ENCODE data around the gene FRMD6.

Gene FRMD6

GRCh38 chr14:51674294-51675002, 22.7 kb downstream of the FRMD6 start:
- no peak for DNase-seq

DNA sequence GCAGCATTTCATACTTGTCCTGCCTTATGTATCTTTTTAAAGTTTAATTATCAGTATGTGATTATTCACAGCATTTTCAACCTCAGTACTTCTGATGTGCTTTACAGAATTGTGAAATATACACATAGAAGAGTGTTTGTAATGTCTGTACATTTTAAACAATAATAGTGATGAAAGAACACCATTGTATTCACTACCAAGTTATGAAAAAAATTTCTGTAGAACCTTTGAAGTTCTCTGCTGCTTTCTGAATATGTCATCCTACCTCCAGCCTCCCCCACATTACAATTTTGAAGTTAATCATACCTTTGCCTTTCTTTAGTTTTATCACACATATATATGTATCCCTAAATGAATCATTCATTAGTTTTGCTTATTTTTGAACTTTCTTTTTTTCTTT, 24.8 kb downstream of the FRMD6 start:
- DNase-seq = no peak

DNA sequence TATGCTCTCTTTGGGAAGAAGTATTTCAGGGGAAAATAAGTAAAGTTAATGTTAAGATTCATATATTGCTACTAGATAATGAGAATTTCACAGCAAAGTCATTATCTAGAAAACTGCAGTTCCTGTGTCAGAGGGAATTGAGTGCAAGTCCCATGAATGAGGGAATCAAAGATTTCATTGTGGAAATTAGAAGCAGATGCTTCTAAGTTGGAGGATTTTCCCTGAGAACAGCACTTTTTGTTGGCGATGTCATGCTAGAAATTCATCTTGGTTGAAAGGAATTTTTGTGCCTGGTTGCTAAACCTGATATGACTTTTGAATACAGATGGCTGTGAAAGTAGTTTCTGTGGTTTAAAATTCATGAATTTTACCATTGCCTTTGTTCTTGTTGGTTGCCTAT, 25.6 kb downstream of the FRMD6 start:
- no peak for DNase-seq

DNA sequence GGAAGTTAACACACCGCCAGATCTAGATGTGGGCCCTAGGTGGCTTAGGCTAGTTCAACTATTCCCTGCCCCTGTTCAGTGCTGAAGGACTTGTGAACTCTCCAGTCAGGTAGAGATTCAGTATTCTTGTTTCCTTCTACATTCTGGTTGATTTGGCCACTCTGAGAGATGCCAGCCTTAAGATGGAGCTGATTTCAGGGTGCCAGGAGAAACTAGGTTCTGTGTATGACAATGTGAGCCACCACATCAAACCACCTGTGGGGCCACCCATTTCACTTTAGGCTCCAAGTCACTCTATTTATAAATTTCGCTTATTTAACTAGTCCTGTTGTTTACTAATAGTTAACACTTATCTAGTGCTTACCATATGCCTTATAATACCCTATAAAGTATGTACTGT, 26.0 kb downstream of the FRMD6 start:
- DNase-seq = no peak

DNA sequence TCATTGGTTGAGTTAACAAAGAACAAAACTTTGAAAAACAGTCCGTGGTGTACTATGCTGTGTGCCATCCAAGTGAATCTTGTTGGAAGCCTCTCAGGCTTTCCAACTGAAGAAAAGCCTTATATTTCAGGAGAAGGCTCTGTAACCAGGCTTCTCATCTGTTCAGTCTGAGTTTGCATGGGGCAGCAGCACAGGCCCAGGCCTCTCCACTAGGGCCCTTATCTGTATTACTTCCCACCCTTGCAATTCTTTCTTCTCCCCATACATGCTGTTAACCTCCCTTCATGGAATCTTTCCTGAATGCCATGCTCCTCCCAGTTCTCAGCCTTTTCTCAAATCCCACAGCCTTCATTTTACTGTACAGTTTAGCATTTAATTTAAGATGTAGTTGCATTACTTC, 28.3 kb downstream of the FRMD6 start:
- no peak for DNase-seq

DNA sequence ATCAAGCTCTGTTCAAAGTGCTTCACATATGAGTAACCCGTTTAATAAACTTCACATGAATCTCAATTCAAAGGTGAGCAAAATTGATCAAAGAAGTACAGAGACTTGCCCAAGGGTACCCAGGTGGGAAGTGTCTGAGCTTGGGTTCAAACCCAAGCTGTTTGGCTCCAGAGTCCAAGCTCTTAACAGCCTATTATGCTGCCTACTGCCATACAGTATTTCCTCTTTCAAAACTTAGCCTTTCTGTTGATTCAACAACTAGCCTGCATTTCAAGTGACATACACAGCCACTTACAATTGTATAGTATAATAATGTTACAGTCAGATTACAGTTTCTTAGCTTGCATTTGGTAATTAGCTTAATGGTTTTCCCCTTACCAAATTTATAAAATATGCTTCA, 29.7 kb downstream of the FRMD6 start:
- DNase-seq = no peak

DNA sequence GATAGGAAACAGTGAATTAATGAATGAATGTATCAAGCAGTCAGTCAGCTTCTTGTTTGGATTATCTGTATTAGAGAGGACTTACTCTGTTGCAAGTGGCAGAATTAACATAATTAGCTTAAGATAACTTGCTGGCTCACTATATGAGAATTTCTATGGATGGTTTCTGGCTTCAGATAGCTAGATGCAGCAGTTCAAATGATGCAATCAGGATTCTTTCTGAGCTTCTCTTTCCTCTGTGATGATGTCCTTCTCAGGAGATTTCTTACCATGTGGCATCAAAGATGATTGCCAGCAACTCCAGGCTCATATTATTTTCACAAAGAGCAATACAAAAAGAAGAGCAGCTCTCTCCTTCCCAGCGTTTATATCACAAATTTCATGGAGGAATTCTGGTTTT, 30.7 kb downstream of the FRMD6 start:
- no peak for DNase-seq

GRCh38 chr14:51684760-51685159, 33.0 kb downstream of the FRMD6 start:
- no peak for DNase-seq

- no peak for DNase-seq
Observed at GRCh38 chr14:51691176-51691575, 39.5 kb downstream of the FRMD6 start.

DNA sequence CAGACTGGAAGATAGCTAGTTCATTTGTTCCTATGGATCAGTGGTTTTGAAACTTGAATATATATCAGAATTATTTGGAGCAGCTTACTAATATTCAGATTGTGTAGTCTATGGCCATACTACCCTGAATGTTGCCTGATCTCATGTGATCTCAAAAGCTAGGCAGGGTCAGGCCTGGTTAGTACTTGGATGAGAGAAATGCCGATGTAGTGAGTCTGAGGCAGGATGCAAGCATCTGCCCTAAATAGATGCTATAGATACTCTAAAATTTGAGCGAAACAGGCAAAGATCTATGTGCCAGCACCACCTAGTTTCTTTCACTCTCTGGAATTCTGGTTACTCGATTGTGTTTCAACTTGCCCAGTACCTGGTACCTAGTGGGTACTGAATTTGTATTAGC, 40.9 kb downstream of the FRMD6 start:
- no peak for DNase-seq

GRCh38 chr14:51697848-51698247, 46.1 kb downstream of the FRMD6 start:
- DNase-seq = no peak

GRCh38 chr14:51701951-51702350, 50.2 kb downstream of the FRMD6 start:
- no peak for DNase-seq

DNA sequence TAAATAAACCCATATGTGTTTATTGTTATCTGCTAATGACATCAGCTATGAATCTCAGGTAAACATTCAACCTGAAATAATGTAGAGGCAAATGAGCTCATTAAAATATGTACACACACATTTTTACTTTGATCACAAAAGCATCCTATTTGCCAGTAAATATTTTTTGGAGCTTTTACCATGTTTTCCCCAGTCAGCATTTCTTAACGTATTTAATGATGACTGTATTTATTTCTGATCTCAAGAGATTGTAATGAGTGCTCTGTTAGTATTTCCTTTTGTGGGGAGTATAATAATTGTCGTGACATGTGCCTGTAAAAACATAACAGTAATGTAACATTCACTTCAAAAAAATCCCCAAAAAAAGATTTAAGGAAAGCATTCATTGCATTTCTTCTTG, 52.1 kb downstream of the FRMD6 start:
- DNase-seq = no peak

DNA sequence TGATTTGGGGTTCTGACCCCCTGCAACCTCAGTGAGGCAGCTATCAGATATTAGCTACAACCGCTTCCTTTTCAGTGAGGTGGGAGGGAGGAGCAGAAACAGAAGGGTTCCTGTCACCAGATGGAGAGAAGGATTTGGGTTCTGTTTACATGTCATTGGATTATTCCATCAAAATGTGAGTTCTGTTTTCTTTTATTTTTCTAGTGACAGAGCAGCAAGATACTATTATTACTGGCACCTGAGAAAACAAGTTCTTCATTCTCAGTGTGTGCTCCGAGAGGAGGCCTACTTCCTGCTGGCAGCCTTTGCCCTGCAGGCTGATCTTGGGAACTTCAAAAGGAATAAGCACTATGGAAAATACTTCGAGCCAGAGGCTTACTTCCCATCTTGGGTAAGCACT, 52.8 kb downstream of the FRMD6 start:
- no peak for DNase-seq

DNA sequence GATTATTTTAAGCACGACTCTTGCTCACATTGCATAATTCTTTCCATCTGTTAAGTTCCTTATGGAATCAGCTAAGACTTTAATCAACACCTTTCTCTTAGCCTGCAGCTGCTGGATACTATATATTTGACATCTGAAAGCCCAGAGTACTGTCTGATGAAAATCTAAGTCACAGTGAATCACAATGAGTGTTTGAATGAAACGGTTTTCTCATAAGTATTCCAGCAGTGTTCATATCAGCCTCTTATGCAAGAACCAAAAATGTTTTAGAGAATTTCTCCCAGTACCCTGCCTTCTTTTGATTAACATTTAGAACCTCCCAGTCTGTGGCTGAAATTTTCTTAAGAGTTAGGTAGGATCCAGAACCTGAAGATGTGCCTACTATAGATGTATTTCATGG, 55.6 kb downstream of the FRMD6 start:
- no peak for DNase-seq

DNA sequence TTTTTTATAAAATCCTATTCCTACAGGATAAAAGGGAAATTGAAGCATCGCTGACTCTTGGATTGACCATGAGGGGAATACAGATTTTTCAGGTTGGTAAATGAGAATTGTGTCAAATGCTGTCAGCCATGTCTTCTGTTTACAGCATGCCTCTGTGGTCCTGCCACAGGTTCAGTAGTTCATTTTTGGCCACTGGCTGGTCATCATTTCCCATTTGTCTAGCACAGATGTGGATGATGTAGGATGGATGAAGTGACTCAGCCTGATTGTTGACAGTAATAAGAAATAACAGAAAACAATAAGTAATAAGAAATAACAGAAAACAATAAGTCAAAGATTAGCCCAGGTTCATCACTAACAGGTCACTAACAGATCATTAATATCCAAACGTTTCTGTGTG, 59.8 kb downstream of the FRMD6 start:
- no peak for DNase-seq

DNA sequence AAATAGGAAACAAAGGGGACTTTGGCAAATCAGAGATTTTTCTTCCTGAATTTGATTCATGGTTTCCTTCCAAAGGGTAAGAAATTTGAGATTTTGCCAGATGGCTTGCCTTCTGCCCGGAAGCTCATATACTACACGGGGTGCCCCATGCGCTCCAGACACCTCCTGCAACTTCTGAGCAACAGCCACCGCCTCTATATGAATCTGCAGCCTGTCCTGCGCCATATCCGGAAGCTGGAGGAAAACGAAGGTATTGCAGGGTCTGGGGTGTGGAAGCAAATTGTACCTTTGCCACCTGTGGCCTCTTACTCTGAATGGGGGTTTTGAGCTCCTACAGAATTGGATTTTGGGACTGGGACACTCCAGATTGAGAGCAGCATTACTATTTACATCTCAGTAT, 63.5 kb downstream of the FRMD6 start:
- no peak for DNase-seq

GRCh38 chr14:51715742-51716141, 64.0 kb downstream of the FRMD6 start:
- no peak for DNase-seq

DNA sequence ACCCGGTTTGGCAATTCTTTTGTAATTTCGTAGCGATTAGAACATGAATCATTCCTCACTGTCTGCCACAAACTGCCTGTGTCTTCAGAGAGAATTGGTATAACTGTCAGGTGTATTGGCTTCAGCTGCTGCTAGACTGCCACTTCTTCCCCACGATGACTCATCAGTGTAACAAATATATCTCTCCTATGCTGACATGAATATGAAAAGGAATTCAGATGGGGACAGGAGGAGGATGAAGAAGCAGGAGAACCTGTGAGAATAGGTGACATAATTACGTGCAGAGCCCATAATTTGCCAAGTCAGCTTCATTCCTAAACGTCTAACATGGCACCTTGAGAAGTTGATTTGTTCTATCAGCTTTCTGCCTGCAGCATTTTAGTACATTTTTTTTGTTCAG, 64.9 kb downstream of the FRMD6 start:
- no peak for DNase-seq

DNA sequence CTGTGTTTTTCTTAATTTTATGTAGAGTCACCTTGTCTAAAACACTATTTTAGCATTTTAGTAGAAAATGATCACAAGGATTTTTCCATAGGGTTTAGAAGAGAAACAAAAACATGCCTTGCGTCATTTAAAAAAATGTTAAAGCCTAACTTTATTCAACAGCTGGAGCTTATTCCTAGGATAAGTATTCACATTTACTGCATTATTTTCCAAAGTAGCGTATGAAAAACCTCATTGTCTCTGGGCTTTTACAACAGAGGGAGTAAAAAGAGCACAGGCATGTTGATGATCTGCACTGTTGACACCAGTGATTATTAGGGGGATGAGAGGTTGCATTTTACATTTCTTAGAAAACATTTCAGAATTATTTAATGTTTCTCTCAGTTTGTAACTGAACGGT, 66.1 kb downstream of the FRMD6 start:
- DNase-seq = no peak

DNA sequence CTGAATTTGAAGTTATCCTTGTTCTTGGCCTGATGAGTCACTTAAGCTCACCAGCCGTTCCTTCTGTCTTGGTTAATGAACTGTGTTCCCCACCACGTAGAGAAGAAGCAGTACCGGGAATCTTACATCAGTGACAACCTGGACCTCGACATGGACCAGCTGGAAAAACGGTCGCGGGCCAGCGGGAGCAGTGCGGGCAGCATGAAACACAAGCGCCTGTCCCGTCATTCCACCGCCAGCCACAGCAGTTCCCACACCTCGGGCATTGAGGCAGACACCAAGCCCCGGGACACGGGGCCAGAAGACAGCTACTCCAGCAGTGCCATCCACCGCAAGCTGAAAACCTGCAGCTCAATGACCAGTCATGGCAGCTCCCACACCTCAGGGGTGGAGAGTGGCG, 68.2 kb downstream of the FRMD6 start:
- DNase-seq = no peak

DNA sequence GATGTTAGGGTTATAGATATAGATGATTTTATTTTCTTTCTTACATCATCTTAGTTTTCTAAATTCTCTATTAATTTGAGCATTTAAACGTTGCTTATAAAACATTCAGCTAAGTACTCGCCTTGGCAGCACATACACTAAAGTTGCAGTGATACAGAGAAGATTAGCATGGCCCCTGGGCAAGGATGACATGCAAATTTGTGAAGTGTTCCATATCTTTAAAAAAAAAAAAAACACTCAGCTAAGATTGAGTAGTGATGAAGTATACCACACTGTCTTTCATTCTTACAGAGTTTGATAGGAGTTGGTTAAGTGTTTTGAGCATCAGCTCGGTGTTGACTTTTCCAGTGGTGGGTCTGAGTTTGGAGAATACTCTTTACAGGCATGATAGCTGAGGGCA, 72.3 kb downstream of the FRMD6 start:
- no peak for DNase-seq

DNA sequence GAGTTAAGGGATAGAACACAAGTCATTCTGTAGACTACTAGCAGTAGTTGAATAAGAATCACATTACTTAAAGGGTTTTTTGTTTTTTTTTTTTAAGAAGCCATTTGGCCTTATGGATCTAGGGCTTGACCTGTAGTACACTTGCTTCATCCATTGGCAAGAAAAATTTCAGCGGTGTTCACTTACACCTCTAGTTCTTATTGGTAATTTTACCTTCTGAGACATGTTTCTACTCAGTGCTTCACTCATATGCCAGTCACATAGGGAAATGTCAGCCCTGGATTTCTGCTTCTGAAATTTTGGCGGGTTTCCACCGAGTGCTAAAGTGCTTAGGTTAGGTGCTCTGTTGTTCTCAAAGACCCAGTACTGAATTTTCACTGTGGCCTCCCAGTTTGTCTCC, 72.9 kb downstream of the FRMD6 start:
- no peak for DNase-seq

GRCh38 chr14:51725061-51725460, 73.4 kb downstream of the FRMD6 start:
- no peak for DNase-seq

DNA sequence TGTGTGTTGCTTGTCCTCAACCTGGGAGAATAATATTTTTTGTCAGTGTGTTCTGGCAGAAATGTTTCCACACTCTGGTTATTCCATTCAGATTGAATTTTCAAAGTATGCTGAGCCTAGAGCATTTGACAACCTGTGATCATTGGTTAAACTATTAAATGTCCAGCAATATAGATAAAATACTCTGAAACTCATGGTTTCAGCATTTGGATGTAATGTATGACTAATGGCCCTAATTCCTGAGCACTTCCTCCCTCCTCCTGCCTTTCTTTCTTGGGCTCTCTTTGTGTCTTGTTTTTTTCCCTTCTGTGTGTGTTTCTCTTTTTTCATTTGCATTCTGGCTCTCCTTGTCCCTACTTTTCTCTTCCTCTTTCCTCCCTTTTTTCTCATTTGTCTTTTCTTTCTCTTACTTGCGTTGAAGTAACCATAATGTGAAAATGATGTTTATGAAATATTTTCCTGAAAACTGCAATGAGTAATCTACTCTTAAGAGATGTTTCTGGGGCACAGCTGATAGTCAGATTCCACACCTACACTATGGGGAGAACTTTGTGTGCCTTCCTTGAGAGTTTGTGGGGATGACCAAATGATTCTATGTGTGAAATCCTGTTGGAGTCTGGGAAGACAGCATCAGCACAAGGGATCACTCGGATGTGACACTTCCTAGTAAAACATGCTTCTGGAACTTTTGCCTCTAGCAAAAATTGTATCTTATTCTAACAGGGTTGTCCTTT, 74.6 kb downstream of the FRMD6 start:
- DNase-seq = no peak

Data from NCI-H1694 treated with DMSO at 0.1 percent for 48 hours (cell line).